NCI-H1417 treated with DMSO at 0.1 percent for 48 hours (cell line): Measurements from ENCODE around the gene EPHA1.
A peak's percentile ranks its signal among the peaks of the same experiment; 100 is the strongest.

ENCODE experiments used
- DNase-seq: peaks from one replicate; lab custom pipeline; 2025; lab: John Stamatoyannopoulos, UW

Gene EPHA1

GRCh38 chr7:143388491-143389101 is 20.1 kb downstream of the EPHA1 start:
- DNase-seq = no peak

- DNase-seq = no peak
These were observed 20.6 kb downstream of the EPHA1 start for GRCh38 chr7:143388051-143388450.

GRCh38 chr7:143387156-143387975 is 21.3 kb downstream of the EPHA1 start:
- DNase-seq = no peak

GRCh38 chr7:143385891-143386781 is 22.5 kb downstream of the EPHA1 start:
- DNase-seq = no peak

GRCh38 chr7:143384661-143385631 is 23.7 kb downstream of the EPHA1 start:
- DNase-seq = no peak

- DNase-seq = no peak
These were observed 24.5 kb downstream of the EPHA1 start for GRCh38 chr7:143384148-143384547.

- DNase-seq = no peak
These were observed 25.1 kb downstream of the EPHA1 start for GRCh38 chr7:143383642-143383957.

- no peak for DNase-seq
These were observed 25.6 kb downstream of the EPHA1 start for GRCh38 chr7:143382791-143383641.

GRCh38 chr7:143382126-143382790 is 26.4 kb downstream of the EPHA1 start:
- DNase-seq = no peak

GRCh38 chr7:143381427-143382125 is 27.1 kb downstream of the EPHA1 start:
- no peak for DNase-seq

- DNase-seq = peak; percentile 41
These were observed 27.8 kb downstream of the EPHA1 start, which contains the start of gene ZYX for GRCh38 chr7:143380646-143381426. TSS of gene ZYX (plus strand) at chr7:143381345. CDS start at chr7:143381572, 227 bp downstream.

- no peak for DNase-seq
These were observed 28.4 kb downstream of the EPHA1 start for GRCh38 chr7:143380260-143380645.

- no peak for DNase-seq
These were observed 28.9 kb downstream of the EPHA1 start for GRCh38 chr7:143379611-143380259.

- DNase-seq = no peak
These were observed 32.3 kb downstream of the EPHA1 start for GRCh38 chr7:143376396-143376795.

- no peak for DNase-seq
These were observed 33.2 kb downstream of the EPHA1 start for GRCh38 chr7:143375298-143376034.

GRCh38 chr7:143374561-143374960 is 34.1 kb downstream of the EPHA1 start:
- DNase-seq = no peak

- DNase-seq = no peak
These were observed 35.3 kb downstream of the EPHA1 start for GRCh38 chr7:143373255-143373794.
